GM21360 (cell line): ENCODE results near the gene TLR1.
"Not testable (repeated sequence)": the region's sequence is repeated elsewhere in the genome, so short reads cannot be mapped to it uniquely, and the experiment has no call there.

Experiments used
- ATAC-seq: cut with Tn5 transposase; IDR thresholded peaks from one replicate; pipeline ENCODE4 v1.9.1; 2021; ENCODE audit warnings: mild to moderate bottlenecking, moderate library complexity; ENCODE audit not compliant: unreplicated experiment

Gene TLR1

GRCh38 chr4:38804654-38805295, at the start of gene TLR1:
TSS of gene TLR1 (minus strand) at chr4:38804791. CDS start at chr4:38798831, 5,960 bp downstream.
- ATAC-seq, result no peak

- ATAC-seq, result no peak
Observed at GRCh38 chr4:38846015-38846414, 41.4 kb upstream of the TLR1 start.

GRCh38 chr4:38842994-38843393, 38.4 kb upstream of the TLR1 start:
- ATAC-seq, result no peak

- no peak for ATAC-seq
Observed at GRCh38 chr4:38837849-38838248, 33.3 kb upstream of the TLR1 start.

GRCh38 chr4:38837334-38837733, 32.7 kb upstream of the TLR1 start:
- no peak for ATAC-seq

- no peak for ATAC-seq
Observed at GRCh38 chr4:38834570-38834969, 30.0 kb upstream of the TLR1 start.

GRCh38 chr4:38832624-38833528, 28.3 kb upstream of the TLR1 start:
- ATAC-seq, result no peak

GRCh38 chr4:38832206-38832605, 27.6 kb upstream of the TLR1 start:
- ATAC-seq, result no peak

GRCh38 chr4:38831653-38832052, 27.1 kb upstream of the TLR1 start:
- no peak for ATAC-seq

- ATAC-seq, result no peak
Observed at GRCh38 chr4:38829237-38829636, 24.6 kb upstream of the TLR1 start.

- no peak for ATAC-seq
Observed at GRCh38 chr4:38823766-38824165, 19.2 kb upstream of the TLR1 start.

GRCh38 chr4:38822748-38823303, 18.2 kb upstream of the TLR1 start:
- no peak for ATAC-seq

GRCh38 chr4:38821739-38822138, 17.1 kb upstream of the TLR1 start:
- ATAC-seq, result no peak

- ATAC-seq, result peak; percentile 43
Observed at GRCh38 chr4:38820329-38821061, 15.9 kb upstream of the TLR1 start.

- ATAC-seq, result no peak
Observed at GRCh38 chr4:38819569-38819968, 15.0 kb upstream of the TLR1 start.

GRCh38 chr4:38818441-38818976, 13.9 kb upstream of the TLR1 start:
- ATAC-seq, result peak; percentile 54

- ATAC-seq, result no peak
Observed at GRCh38 chr4:38815885-38816782, 11.5 kb upstream of the TLR1 start.

GRCh38 chr4:38814386-38814785, 9.8 kb upstream of the TLR1 start:
- no peak for ATAC-seq

- no peak for ATAC-seq
Observed at GRCh38 chr4:38811297-38811696, 6.7 kb upstream of the TLR1 start.

GRCh38 chr4:38807462-38807861, 2.9 kb upstream of the TLR1 start:
- not testable (repeated sequence) for ATAC-seq
